GM23338 (cell line): ENCODE measurements around the gene ERN1.

ENCODE experiments used
- CREB1 ChIP-seq: fragments of 250-450 bp; sonication (Bioruptor Pico); IDR thresholded peaks from 2 replicates; pipeline ENCODE4 v1.5.0; 2020; ENCODE audit warnings: low read depth, mild to moderate bottlenecking, moderate library complexity
- EZH2 ChIP-seq: fragments of 200-600 bp; sonication (generic); IDR thresholded peaks from one replicate; pipeline ENCODE4 v1.8.0; 2017; ENCODE audit warnings: antibody characterized with exemption, mild to moderate bottlenecking, low read depth; ENCODE audit not compliant: unreplicated experiment
- EZH2phosphoT487 ChIP-seq: fragments of 200-600 bp; sonication (generic); IDR thresholded peaks from one replicate; pipeline ENCODE4 v1.8.1; 2018; ENCODE audit warnings: antibody characterized with exemption; ENCODE audit not compliant: unreplicated experiment
- JUNB ChIP-seq: IDR thresholded peaks from one replicate; pipeline ENCODE4 v1.6.1; 2016; ENCODE audit warnings: antibody characterized with exemption; ENCODE audit not compliant: unreplicated experiment
- NANOG ChIP-seq: IDR thresholded peaks from 2 replicates; pipeline ENCODE4 v1.6.1; 2016; ENCODE audit warnings: antibody characterized with exemption, borderline replicate concordance
- POLR2AphosphoS5 ChIP-seq: IDR thresholded peaks from 2 replicates; pipeline ENCODE4 v1.6.1; 2016; ENCODE audit warnings: antibody characterized with exemption, low read depth
- ZNF114 ChIP-seq: fragments of 250-450 bp; sonication (Bioruptor Pico); IDR thresholded peaks from 2 replicates; pipeline ENCODE4 v1.5.0; 2020; ENCODE audit warnings: mild to moderate bottlenecking, moderate library complexity
- ZNF331 ChIP-seq: fragments of 250-450 bp; sonication (Bioruptor Pico); IDR thresholded peaks from 2 replicates; pipeline ENCODE4 v1.5.0; 2020; ENCODE audit warnings: low read depth, mild to moderate bottlenecking, moderate library complexity
- TF ChIP-seq, protein P1 (sequence below), 2 experiments: fragments of 200-600 bp in 1 of 2; sonication (generic) in 1 of 2; conservative IDR thresholded peaks; 2 replicates each; pipeline versions ENCODE4 v1.5.1 to v1.6.1; 2016 to 2017; ENCODE audit warnings: antibody characterized with exemption in 2 of 2, low read depth in 2 of 2, mild to moderate bottlenecking in 2 of 2, moderate library complexity in 1 of 2
- TF ChIP-seq, protein P2 (sequence below): IDR thresholded peaks from one replicate; pipeline ENCODE4 v1.6.1; 2018; ENCODE audit warnings: antibody characterized with exemption; ENCODE audit not compliant: unreplicated experiment
- TF ChIP-seq, protein P3 (sequence below): fragments of 250-450 bp; sonication (Bioruptor Pico); IDR thresholded peaks from 2 replicates; pipeline ENCODE4 v1.5.0; 2020; ENCODE audit warnings: mild to moderate bottlenecking, moderate library complexity
- TF ChIP-seq, protein P4 (sequence below): IDR thresholded peaks from 2 replicates; pipeline ENCODE4 v1.6.1; 2016; ENCODE audit warnings: antibody characterized with exemption

DNA sequence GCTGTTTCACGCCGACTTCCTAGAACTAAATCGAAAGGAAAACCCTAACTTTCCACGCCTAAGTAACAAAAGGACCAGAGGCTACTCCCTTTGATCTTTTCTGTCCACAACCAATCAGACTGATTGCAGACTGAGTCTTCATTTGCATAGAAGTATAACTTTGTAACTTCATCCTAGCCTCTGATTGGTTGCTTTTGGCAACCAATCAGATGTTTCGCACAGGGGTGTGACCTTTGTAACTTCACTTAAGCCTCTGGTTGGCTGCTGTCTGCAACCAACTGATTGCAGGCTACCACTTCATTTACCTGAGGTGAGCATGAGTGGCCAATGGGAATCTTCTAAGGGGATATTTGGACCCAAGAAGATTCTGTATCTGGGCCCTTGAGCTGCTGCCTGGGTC, 92.1 kb downstream of the ERN1 start:
- TF ChIP-seq, protein P1, sequence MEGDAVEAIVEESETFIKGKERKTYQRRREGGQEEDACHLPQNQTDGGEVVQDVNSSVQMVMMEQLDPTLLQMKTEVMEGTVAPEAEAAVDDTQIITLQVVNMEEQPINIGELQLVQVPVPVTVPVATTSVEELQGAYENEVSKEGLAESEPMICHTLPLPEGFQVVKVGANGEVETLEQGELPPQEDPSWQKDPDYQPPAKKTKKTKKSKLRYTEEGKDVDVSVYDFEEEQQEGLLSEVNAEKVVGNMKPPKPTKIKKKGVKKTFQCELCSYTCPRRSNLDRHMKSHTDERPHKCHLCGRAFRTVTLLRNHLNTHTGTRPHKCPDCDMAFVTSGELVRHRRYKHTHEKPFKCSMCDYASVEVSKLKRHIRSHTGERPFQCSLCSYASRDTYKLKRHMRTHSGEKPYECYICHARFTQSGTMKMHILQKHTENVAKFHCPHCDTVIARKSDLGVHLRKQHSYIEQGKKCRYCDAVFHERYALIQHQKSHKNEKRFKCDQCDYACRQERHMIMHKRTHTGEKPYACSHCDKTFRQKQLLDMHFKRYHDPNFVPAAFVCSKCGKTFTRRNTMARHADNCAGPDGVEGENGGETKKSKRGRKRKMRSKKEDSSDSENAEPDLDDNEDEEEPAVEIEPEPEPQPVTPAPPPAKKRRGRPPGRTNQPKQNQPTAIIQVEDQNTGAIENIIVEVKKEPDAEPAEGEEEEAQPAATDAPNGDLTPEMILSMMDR (conservative IDR thresholded peaks at IDR 0.05; ENCODE audit: low read depth in 2 of 2), result no peak
- TF ChIP-seq, protein P2, sequence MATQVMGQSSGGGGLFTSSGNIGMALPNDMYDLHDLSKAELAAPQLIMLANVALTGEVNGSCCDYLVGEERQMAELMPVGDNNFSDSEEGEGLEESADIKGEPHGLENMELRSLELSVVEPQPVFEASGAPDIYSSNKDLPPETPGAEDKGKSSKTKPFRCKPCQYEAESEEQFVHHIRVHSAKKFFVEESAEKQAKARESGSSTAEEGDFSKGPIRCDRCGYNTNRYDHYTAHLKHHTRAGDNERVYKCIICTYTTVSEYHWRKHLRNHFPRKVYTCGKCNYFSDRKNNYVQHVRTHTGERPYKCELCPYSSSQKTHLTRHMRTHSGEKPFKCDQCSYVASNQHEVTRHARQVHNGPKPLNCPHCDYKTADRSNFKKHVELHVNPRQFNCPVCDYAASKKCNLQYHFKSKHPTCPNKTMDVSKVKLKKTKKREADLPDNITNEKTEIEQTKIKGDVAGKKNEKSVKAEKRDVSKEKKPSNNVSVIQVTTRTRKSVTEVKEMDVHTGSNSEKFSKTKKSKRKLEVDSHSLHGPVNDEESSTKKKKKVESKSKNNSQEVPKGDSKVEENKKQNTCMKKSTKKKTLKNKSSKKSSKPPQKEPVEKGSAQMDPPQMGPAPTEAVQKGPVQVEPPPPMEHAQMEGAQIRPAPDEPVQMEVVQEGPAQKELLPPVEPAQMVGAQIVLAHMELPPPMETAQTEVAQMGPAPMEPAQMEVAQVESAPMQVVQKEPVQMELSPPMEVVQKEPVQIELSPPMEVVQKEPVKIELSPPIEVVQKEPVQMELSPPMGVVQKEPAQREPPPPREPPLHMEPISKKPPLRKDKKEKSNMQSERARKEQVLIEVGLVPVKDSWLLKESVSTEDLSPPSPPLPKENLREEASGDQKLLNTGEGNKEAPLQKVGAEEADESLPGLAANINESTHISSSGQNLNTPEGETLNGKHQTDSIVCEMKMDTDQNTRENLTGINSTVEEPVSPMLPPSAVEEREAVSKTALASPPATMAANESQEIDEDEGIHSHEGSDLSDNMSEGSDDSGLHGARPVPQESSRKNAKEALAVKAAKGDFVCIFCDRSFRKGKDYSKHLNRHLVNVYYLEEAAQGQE, result no peak
- TF ChIP-seq POLR2AphosphoS5, result no peak
- TF ChIP-seq, protein P3, sequence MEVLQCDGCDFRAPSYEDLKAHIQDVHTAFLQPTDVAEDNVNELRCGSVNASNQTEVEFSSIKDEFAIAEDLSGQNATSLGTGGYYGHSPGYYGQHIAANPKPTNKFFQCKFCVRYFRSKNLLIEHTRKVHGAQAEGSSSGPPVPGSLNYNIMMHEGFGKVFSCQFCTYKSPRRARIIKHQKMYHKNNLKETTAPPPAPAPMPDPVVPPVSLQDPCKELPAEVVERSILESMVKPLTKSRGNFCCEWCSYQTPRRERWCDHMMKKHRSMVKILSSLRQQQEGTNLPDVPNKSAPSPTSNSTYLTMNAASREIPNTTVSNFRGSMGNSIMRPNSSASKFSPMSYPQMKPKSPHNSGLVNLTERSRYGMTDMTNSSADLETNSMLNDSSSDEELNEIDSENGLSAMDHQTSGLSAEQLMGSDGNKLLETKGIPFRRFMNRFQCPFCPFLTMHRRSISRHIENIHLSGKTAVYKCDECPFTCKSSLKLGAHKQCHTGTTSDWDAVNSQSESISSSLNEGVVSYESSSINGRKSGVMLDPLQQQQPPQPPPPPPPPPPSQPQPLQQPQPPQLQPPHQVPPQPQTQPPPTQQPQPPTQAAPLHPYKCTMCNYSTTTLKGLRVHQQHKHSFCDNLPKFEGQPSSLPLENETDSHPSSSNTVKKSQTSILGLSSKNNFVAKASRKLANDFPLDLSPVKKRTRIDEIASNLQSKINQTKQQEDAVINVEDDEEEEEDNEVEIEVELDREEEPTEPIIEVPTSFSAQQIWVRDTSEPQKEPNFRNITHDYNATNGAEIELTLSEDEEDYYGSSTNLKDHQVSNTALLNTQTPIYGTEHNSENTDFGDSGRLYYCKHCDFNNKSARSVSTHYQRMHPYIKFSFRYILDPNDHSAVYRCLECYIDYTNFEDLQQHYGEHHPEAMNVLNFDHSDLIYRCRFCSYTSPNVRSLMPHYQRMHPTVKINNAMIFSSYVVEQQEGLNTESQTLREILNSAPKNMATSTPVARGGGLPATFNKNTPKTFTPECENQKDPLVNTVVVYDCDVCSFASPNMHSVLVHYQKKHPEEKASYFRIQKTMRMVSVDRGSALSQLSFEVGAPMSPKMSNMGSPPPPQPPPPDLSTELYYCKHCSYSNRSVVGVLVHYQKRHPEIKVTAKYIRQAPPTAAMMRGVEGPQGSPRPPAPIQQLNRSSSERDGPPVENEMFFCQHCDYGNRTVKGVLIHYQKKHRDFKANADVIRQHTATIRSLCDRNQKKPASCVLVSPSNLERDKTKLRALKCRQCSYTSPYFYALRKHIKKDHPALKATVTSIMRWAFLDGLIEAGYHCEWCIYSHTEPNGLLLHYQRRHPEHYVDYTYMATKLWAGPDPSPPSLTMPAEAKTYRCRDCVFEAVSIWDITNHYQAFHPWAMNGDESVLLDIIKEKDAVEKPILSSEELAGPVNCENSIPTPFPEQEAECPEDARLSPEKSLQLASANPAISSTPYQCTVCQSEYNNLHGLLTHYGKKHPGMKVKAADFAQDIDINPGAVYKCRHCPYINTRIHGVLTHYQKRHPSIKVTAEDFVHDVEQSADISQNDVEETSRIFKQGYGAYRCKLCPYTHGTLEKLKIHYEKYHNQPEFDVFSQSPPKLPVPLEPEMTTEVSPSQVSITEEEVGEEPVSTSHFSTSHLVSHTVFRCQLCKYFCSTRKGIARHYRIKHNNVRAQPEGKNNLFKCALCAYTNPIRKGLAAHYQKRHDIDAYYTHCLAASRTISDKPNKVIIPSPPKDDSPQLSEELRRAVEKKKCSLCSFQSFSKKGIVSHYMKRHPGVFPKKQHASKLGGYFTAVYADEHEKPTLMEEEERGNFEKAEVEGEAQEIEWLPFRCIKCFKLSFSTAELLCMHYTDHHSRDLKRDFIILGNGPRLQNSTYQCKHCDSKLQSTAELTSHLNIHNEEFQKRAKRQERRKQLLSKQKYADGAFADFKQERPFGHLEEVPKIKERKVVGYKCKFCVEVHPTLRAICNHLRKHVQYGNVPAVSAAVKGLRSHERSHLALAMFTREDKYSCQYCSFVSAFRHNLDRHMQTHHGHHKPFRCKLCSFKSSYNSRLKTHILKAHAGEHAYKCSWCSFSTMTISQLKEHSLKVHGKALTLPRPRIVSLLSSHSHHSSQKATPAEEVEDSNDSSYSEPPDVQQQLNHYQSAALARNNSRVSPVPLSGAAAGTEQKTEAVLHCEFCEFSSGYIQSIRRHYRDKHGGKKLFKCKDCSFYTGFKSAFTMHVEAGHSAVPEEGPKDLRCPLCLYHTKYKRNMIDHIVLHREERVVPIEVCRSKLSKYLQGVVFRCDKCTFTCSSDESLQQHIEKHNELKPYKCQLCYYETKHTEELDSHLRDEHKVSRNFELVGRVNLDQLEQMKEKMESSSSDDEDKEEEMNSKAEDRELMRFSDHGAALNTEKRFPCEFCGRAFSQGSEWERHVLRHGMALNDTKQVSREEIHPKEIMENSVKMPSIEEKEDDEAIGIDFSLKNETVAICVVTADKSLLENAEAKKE, result no peak
- TF ChIP-seq EZH2, result no peak
- no peak for TF ChIP-seq ZNF331 (CRISPR knock-in tag)
- TF ChIP-seq CREB1 (CRISPR knock-in tag), result no peak
- no peak for TF ChIP-seq EZH2phosphoT487
- no peak for TF ChIP-seq JUNB
- TF ChIP-seq ZNF114 (CRISPR knock-in tag), result no peak
- no peak for TF ChIP-seq NANOG
- TF ChIP-seq, protein P4, sequence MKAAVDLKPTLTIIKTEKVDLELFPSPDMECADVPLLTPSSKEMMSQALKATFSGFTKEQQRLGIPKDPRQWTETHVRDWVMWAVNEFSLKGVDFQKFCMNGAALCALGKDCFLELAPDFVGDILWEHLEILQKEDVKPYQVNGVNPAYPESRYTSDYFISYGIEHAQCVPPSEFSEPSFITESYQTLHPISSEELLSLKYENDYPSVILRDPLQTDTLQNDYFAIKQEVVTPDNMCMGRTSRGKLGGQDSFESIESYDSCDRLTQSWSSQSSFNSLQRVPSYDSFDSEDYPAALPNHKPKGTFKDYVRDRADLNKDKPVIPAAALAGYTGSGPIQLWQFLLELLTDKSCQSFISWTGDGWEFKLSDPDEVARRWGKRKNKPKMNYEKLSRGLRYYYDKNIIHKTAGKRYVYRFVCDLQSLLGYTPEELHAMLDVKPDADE, result no peak
